DOHH2 (cell line): ENCODE measurements around the gene PIH1D2.
A peak's percentile ranks its signal among the peaks of the same experiment; 100 is the strongest.

Experiments used
- H3F3A ChIP-seq: fragments of 200-600 bp; sonication (generic), shearing (Covaris generic); 2 replicates; pipeline ENCODE4 v1.6.0; 2016; ENCODE audit warnings: antibody characterized with exemption, mild to moderate bottlenecking; ENCODE audit not compliant: control insufficient read depth, insufficient read depth
- H3K27ac ChIP-seq: fragments of 200-600 bp; sonication (generic); 2 replicates; pipeline ENCODE4 v1.5.1; 2014; ENCODE audit warnings: low read depth, mild to moderate bottlenecking, low read length, moderate library complexity
- H3K27me3 ChIP-seq: fragments of 200-600 bp; sonication (generic); 2 replicates; pipeline ENCODE4 v1.6.1; 2014; ENCODE audit warnings: mild to moderate bottlenecking, low read length, mixed read lengths; ENCODE audit not compliant: control insufficient read depth
- H3K36me3 ChIP-seq: fragments of 200-600 bp; sonication (generic); 2 replicates; pipeline ENCODE4 v1.6.1; 2014; ENCODE audit warnings: mild to moderate bottlenecking, low read length, moderate library complexity, mixed read lengths; ENCODE audit not compliant: control insufficient read depth
- H3K4me1 ChIP-seq: fragments of 200-600 bp; sonication (generic); 2 replicates; pipeline ENCODE4 v1.6.1; 2014; ENCODE audit warnings: mild to moderate bottlenecking, low read length, mixed read lengths; ENCODE audit not compliant: control insufficient read depth
- H3K4me2 ChIP-seq: fragments of 200-600 bp; sonication (generic); 2 replicates; pipeline ENCODE4 v1.6.0; 2014; ENCODE audit warnings: mild to moderate bottlenecking, low read length, moderate library complexity
- H3K4me3 ChIP-seq: fragments of 200-600 bp; sonication (generic); 2 replicates; pipeline ENCODE4 v1.5.1; 2014; ENCODE audit warnings: mild to moderate bottlenecking, low read length, mixed read lengths
- H3K79me2 ChIP-seq: fragments of 200-600 bp; sonication (generic); 2 replicates; pipeline ENCODE4 v1.6.1; 2014; ENCODE audit warnings: mild to moderate bottlenecking, low read length, mixed read lengths; ENCODE audit not compliant: control insufficient read depth
- H3K9me2 ChIP-seq: fragments of 200-600 bp; sonication (generic); replicated peaks from 2 replicates; pipeline ENCODE4 v1.6.1; 2014; ENCODE audit warnings: mild to moderate bottlenecking, low read length, mixed read lengths; ENCODE audit not compliant: control insufficient read depth
- H3K9me3 ChIP-seq: fragments of 200-600 bp; sonication (generic); 2 replicates; pipeline ENCODE4 v1.6.1; 2014; ENCODE audit warnings: antibody characterized with exemption, low read length, mixed read lengths; ENCODE audit not compliant: control insufficient read depth, insufficient read depth
- H4K20me1 ChIP-seq: fragments of 200-600 bp; sonication (generic); 2 replicates; pipeline ENCODE4 v1.6.0; 2014; ENCODE audit warnings: low read depth, mild to moderate bottlenecking, antibody characterized with exemption, low read length, moderate library complexity; ENCODE audit not compliant: control insufficient read depth, insufficient read depth
- CTCF ChIP-seq: fragments of 200-600 bp; sonication (generic); IDR thresholded peaks from one replicate; pipeline ENCODE4 v1.5.1; 2014; ENCODE audit warnings: antibody characterized with exemption, mild to moderate bottlenecking, low read depth, low read length; ENCODE audit not compliant: poor library complexity, severe bottlenecking
- EZH2phosphoT487 ChIP-seq: fragments of 200-600 bp; sonication (generic); IDR thresholded peaks from 2 replicates; pipeline ENCODE4 v1.6.1; 2017; ENCODE audit warnings: borderline replicate concordance, mild to moderate bottlenecking, antibody characterized with exemption, low read length, moderate library complexity, mixed read lengths

PIH1D2 gene

GRCh38 chr11:112113539-112114457 lies 40.0 kb upstream of the PIH1D2 start:
- Histone ChIP-seq H3K27ac (no peak overlapping the region), H3K4me1 (peaks cover 4% of the 10 kb centered on the region; the same call in 1 of the 2 replicates), H3K4me3 (no peak overlapping the region), H3K36me3 (no peaks in the 10 kb centered on the region), H3F3A (no peaks in the 10 kb centered on the region), H3K4me2 (peak overlapping the region; percentile 39), H3K9me2 (no peaks in the 10 kb centered on the region), H3K79me2 (no peaks in the 10 kb centered on the region), H4K20me1 (no peaks in the 10 kb centered on the region), H3K9me3 (no peaks in the 10 kb centered on the region), H3K27me3 (no peaks in the 10 kb centered on the region)
- TF ChIP-seq CTCF: peak; percentile 60
- no peak for TF ChIP-seq EZH2phosphoT487

GRCh38 chr11:112106070-112106469 lies 32.3 kb upstream of the PIH1D2 start:
- Histone ChIP-seq H3K4me3 (no peak overlapping the region), H3K4me2 (no peak overlapping the region), H4K20me1 (no peaks in the 10 kb centered on the region), H3K9me3 (no peaks in the 10 kb centered on the region), H3K9me2 (no peaks in the 10 kb centered on the region), H3K36me3 (no peaks in the 10 kb centered on the region), H3F3A (no peaks in the 10 kb centered on the region), H3K27me3 (no peaks in the 10 kb centered on the region), H3K27ac (no peak overlapping the region), H3K4me1 (no peaks in the 10 kb centered on the region), H3K79me2 (no peaks in the 10 kb centered on the region)
- TF ChIP-seq EZH2phosphoT487: no peak
- no peak for TF ChIP-seq CTCF

GRCh38 chr11:112103446-112103845 lies 29.6 kb upstream of the PIH1D2 start:
- Histone ChIP-seq H3K27ac (no peak overlapping the region), H3K4me2 (no peak overlapping the region), H3K9me3 (no peaks in the 10 kb centered on the region), H3F3A (no peaks in the 10 kb centered on the region), H4K20me1 (no peaks in the 10 kb centered on the region), H3K79me2 (no peaks in the 10 kb centered on the region), H3K4me3 (no peak overlapping the region), H3K4me1 (no peaks in the 10 kb centered on the region), H3K36me3 (no peaks in the 10 kb centered on the region), H3K27me3 (no peaks in the 10 kb centered on the region), H3K9me2 (no peaks in the 10 kb centered on the region)
- TF ChIP-seq EZH2phosphoT487 (no peak), CTCF (no peak)
